ENCODE measurements around the gene PTGDR2. TPM values are rescaled to one million over a fixed set of nuclear protein-coding genes. Genes with fewer than 3 reads are reported as not detected.

Gene PTGDR2
- total RNA-seq, 1 experiment from 2014 or later, result 0.07 TPM

- TF ChIP-seq AR (CRISPR knock-in tag; IDR thresholded peaks at IDR 0.05) (no peak), ZNF425 (CRISPR knock-in tag; conservative IDR thresholded peaks at IDR 0.05) (no peak), CDX4 (CRISPR knock-in tag; IDR thresholded peaks at IDR 0.05; ENCODE audit: borderline replicate concordance) (no peak), FOXP4 (CRISPR knock-in tag; IDR thresholded peaks at IDR 0.05) (peak; percentile 81), ZNF671 (CRISPR knock-in tag; IDR thresholded peaks at IDR 0.05) (no peak), IRF1 (CRISPR knock-in tag; IDR thresholded peaks at IDR 0.05) (peak; percentile 89), ATF1 (CRISPR knock-in tag; IDR thresholded peaks at IDR 0.05) (no peak), E2F5 (CRISPR knock-in tag; IDR thresholded peaks at IDR 0.05) (0 out of 2 replicates have a peak, but pooled peaks have one; percentile 58), ZNF512 (CRISPR knock-in tag; IDR thresholded peaks at IDR 0.05; ENCODE audit: borderline replicate concordance) (no peak), ETV6 (CRISPR knock-in tag; IDR thresholded peaks at IDR 0.05) (peak; percentile 59; the same call in 1 of the 2 replicates), IRF2 (CRISPR knock-in tag; IDR thresholded peaks at IDR 0.05; ENCODE audit: borderline replicate concordance, low read depth) (no peak), PREB (CRISPR knock-in tag; IDR thresholded peaks at IDR 0.05; ENCODE audit: borderline replicate concordance) (no peak), FOXK1 (CRISPR knock-in tag; IDR thresholded peaks at IDR 0.05) (no peak), FOXP1 (CRISPR knock-in tag; IDR thresholded peaks at IDR 0.05; ENCODE audit: borderline replicate concordance) (no peak), GABPB1 (CRISPR knock-in tag; IDR thresholded peaks at IDR 0.05) (no peak), CREM (CRISPR knock-in tag; IDR thresholded peaks at IDR 0.05) (0 out of 2 replicates have a peak, but pooled peaks have one; percentile 35), SMAD4 (CRISPR knock-in tag; IDR thresholded peaks at IDR 0.05) (no peak), ATF6 (CRISPR knock-in tag; IDR thresholded peaks at IDR 0.05) (no peak), GRHL2 (CRISPR knock-in tag; IDR thresholded peaks at IDR 0.05; ENCODE audit: insufficient replicate concordance, severe bottlenecking) (no peak), JUN (CRISPR knock-in tag; IDR thresholded peaks at IDR 0.05) (0 out of 2 replicates have a peak, but pooled peaks have one; percentile 44)
Observed at GRCh38 chr11:60852117-60852981, 3.4 kb downstream of the PTGDR2 start (continued).
